Measurements from ENCODE around the gene ELAVL2.
A peak's percentile ranks its signal among the peaks of the same experiment; 100 is the strongest.

The ELAVL2 gene

DNA sequence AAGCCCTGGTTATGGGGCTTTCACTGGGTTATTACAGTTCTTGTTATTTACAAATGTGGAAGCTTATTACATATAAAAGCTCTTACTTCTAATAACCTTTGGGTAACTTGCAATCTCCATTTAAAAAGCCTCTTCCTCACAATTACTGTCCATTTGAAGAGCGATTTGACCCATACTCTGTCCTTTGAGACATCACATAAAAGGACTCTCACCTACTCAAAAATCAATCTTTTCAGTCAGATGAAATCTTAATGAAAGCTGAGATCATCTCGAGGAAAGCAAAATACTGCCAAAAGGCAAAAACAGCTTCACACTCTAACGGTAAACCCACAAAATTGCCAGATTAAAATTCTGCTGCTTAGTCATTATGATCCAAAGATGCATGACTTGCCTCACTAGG, 29.8 kb downstream of the ELAVL2 start:
- Histone ChIP-seq H3K4me1 (ENCODE audit: control insufficient read depth, insufficient read depth, low read depth, low read length) (no peaks in the 10 kb centered on the region), H3K36me3 (ENCODE audit: control insufficient read depth in 1 of 2, insufficient read depth in 2 of 2, low read depth in 1 of 2, low read length in 2 of 2) (no peaks in the 10 kb centered on the region), H3K27me3 (ENCODE audit: control insufficient read depth in 1 of 2, insufficient read depth in 1 of 2, low read length in 2 of 2) (no peaks in the 10 kb centered on the region), H3K18ac (ENCODE audit: low read depth in 1 of 2, low read length in 2 of 2) (no peak overlapping the region), H2AFZ (ENCODE audit: low read depth, low read length) (no peak overlapping the region), H3K23ac (ENCODE audit: low read length in 2 of 2) (no peak overlapping the region), H3K4me3 (ENCODE audit: insufficient read depth in 1 of 2, low read depth in 1 of 2, low read length in 2 of 2) (no peak overlapping the region), H2BK5ac (ENCODE audit: low read depth, low read length, poor library complexity, severe bottlenecking) (no peak overlapping the region), H2BK12ac (ENCODE audit: low read length in 2 of 2) (no peak overlapping the region), H3K4ac (ENCODE audit: low read depth in 1 of 2, low read length in 2 of 2) (no peak overlapping the region), H3K14ac (ENCODE audit: low read length in 2 of 2) (no peak overlapping the region), H4K8ac (ENCODE audit: low read length) (no peak overlapping the region), H2BK15ac (ENCODE audit: low read depth, poor library complexity, severe bottlenecking) (no peak overlapping the region), H4K91ac (ENCODE audit: low read length) (no peak overlapping the region), H3K4me2 (ENCODE audit: low read length, poor library complexity, severe bottlenecking) (no peak overlapping the region), H2BK120ac (ENCODE audit: low read depth, low read length) (no peak overlapping the region), H2AK5ac (ENCODE audit: low read length, severe bottlenecking) (no peak overlapping the region), H3K27ac (ENCODE audit: low read length, poor library complexity, severe bottlenecking) (no peak overlapping the region), H3K9ac (ENCODE audit: low read length) (no peak overlapping the region), H3K9me3 (ENCODE audit: control insufficient read depth, low read length) (peaks cover 5% of the 10 kb centered on the region), H3K79me1 (replicated peaks; ENCODE audit: low read length, poor library complexity, severe bottlenecking) (no peaks in the 10 kb centered on the region)
- WGBS = 91% methylated on average over 3 of the region's 3 CpGs
- no peak for DNase-seq

DNA sequence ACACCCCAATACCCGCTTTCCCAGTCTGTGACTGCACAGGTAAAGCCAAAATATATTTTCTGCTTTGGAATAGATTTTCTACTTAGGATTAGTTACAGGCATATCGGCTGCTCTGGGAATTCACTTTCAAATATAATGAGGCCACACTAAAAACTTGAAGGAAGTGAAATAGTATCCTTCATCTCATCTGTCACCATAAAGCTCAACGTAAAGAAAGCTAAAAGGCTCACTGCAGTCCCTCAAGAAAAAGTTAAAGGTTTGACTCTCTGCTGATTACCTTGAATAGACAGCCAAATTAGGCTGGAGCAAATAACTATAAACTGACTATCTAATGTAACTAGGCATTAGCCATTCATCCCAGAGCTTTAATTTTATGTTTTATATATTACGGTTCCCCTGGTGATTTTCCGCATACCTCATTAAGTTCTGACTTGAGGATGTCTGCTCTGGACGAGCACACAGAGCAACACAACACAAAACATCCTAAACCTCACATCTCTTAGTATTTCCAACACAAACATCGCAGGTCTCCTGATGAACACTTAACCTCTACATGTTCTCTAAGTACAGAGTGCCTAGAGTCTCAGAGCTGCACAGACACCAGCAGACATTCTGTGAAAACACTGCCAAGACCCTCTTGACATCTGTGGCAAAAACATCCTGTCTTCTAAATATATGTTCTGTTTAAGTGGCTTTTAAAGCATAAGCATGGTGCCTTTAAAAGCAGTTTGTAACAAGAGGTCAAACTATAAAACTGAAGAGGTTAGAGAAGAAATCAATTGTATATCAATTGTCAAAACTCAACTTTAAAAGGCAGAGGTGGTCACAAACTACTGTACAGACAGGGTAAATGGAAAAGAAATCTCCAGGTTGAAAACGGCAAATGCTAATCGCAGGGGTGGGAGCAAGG, 35.4 kb downstream of the ELAVL2 start:
- Histone ChIP-seq H2BK5ac (ENCODE audit: low read depth, low read length, poor library complexity, severe bottlenecking) (no peak overlapping the region), H3K4me3 (ENCODE audit: insufficient read depth in 1 of 2, low read depth in 1 of 2, low read length in 2 of 2) (no peak overlapping the region), H3K27ac (ENCODE audit: low read length, poor library complexity, severe bottlenecking) (no peak overlapping the region), H3K9me3 (ENCODE audit: control insufficient read depth, low read length) (no peaks in the 10 kb centered on the region), H2BK15ac (ENCODE audit: low read depth, poor library complexity, severe bottlenecking) (no peak overlapping the region), H2AK5ac (ENCODE audit: low read length, severe bottlenecking) (no peak overlapping the region), H3K27me3 (ENCODE audit: control insufficient read depth in 1 of 2, insufficient read depth in 1 of 2, low read length in 2 of 2) (no peaks in the 10 kb centered on the region), H3K4me1 (ENCODE audit: control insufficient read depth, insufficient read depth, low read depth, low read length) (no peaks in the 10 kb centered on the region), H2BK120ac (ENCODE audit: low read depth, low read length) (no peak overlapping the region), H2BK12ac (ENCODE audit: low read length in 2 of 2) (no peak overlapping the region), H4K91ac (ENCODE audit: low read length) (no peak overlapping the region), H3K14ac (ENCODE audit: low read length in 2 of 2) (no peak overlapping the region), H4K8ac (ENCODE audit: low read length) (no peak overlapping the region), H3K4ac (ENCODE audit: low read depth in 1 of 2, low read length in 2 of 2) (no peak overlapping the region), H3K23ac (ENCODE audit: low read length in 2 of 2) (no peak overlapping the region), H2AFZ (ENCODE audit: low read depth, low read length) (no peak overlapping the region), H3K9ac (ENCODE audit: low read length) (no peak overlapping the region), H3K18ac (ENCODE audit: low read depth in 1 of 2, low read length in 2 of 2) (no peak overlapping the region), H3K4me2 (ENCODE audit: low read length, poor library complexity, severe bottlenecking) (no peak overlapping the region), H3K79me1 (replicated peaks; ENCODE audit: low read length, poor library complexity, severe bottlenecking) (no peaks in the 10 kb centered on the region), H3K36me3 (ENCODE audit: control insufficient read depth in 1 of 2, insufficient read depth in 2 of 2, low read depth in 1 of 2, low read length in 2 of 2) (no peaks in the 10 kb centered on the region)
- WGBS = 30% methylated on average over 8 of the region's 9 CpGs
- DNase-seq = peak; percentile 17

DNA sequence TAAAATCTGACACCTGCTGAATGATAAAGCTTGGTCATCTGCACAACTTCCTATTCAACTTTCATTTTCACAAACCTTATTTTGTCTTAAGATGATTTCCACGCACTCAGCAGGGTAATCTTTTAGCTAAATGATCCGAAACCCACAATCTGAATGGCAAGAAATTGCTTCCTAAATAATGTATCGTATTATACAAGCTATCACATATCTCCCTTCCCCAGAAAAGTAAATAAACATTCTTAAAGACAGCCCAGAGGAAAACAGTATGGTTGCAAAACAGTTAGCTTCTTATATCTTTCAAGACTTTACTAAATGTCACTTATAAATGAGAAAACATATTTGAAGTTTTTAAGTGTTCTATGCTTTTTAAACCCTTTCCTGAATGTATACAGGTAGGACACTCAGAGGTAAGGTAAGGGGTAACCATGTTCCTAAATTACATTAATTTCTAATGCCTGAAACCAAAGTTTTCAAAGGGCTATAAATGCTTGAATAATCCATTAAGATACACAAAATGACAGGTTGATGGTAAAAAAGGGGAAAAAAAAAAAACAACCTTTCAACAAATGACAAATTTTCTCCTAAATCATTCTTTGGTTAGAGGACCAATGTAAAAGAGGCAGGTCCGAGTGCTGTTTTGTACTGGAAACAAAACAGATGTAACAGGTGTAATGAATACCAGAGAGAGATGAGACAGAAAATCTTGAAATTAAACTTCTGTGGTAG, 36.3 kb downstream of the ELAVL2 start:
- no peak overlapping the region for H4K8ac ChIP-seq (ENCODE audit: low read length)
- no peak overlapping the region for H3K18ac ChIP-seq (ENCODE audit: low read depth in 1 of 2, low read length in 2 of 2)
- no peak overlapping the region for H4K91ac ChIP-seq (ENCODE audit: low read length)
- H2AFZ ChIP-seq (ENCODE audit: low read depth, low read length) = no peak overlapping the region
- no peak overlapping the region for H3K9ac ChIP-seq (ENCODE audit: low read length)
- H3K4me1 ChIP-seq (ENCODE audit: control insufficient read depth, insufficient read depth, low read depth, low read length) = no peaks in the 10 kb centered on the region
- no peak for DNase-seq
- H3K4me3 ChIP-seq (ENCODE audit: insufficient read depth in 1 of 2, low read depth in 1 of 2, low read length in 2 of 2) = no peak overlapping the region
- H3K79me1 ChIP-seq (replicated peaks; ENCODE audit: low read length, poor library complexity, severe bottlenecking) = no peaks in the 10 kb centered on the region
- no peak overlapping the region for H3K4me2 ChIP-seq (ENCODE audit: low read length, poor library complexity, severe bottlenecking)
- no peak overlapping the region for H3K14ac ChIP-seq (ENCODE audit: low read length in 2 of 2)
- no peak overlapping the region for H2BK120ac ChIP-seq (ENCODE audit: low read depth, low read length)
- no peaks in the 10 kb centered on the region for H3K27me3 ChIP-seq (ENCODE audit: control insufficient read depth in 1 of 2, insufficient read depth in 1 of 2, low read length in 2 of 2)
- H3K4ac ChIP-seq (ENCODE audit: low read depth in 1 of 2, low read length in 2 of 2) = no peak overlapping the region
- no peak overlapping the region for H3K23ac ChIP-seq (ENCODE audit: low read length in 2 of 2)
- 78% methylated on average over 4 of the region's 4 CpGs for WGBS
- no peak overlapping the region for H2BK5ac ChIP-seq (ENCODE audit: low read depth, low read length, poor library complexity, severe bottlenecking)
- H2BK15ac ChIP-seq (ENCODE audit: low read depth, poor library complexity, severe bottlenecking) = no peak overlapping the region
- H2BK12ac ChIP-seq (ENCODE audit: low read length in 2 of 2) = no peak overlapping the region
- no peaks in the 10 kb centered on the region for H3K36me3 ChIP-seq (ENCODE audit: control insufficient read depth in 1 of 2, insufficient read depth in 2 of 2, low read depth in 1 of 2, low read length in 2 of 2)
- no peak overlapping the region for H2AK5ac ChIP-seq (ENCODE audit: low read length, severe bottlenecking)
- H3K9me3 ChIP-seq (ENCODE audit: control insufficient read depth, low read length) = no peaks in the 10 kb centered on the region
- H3K27ac ChIP-seq (ENCODE audit: low read length, poor library complexity, severe bottlenecking) = no peak overlapping the region

- no peak overlapping the region for H2AFZ ChIP-seq (ENCODE audit: low read depth, low read length)
- H3K9me3 ChIP-seq (ENCODE audit: control insufficient read depth, low read length) = no peaks in the 10 kb centered on the region
- H3K14ac ChIP-seq (ENCODE audit: low read length in 2 of 2) = no peak overlapping the region
- no peak overlapping the region for H3K4me3 ChIP-seq (ENCODE audit: insufficient read depth in 1 of 2, low read depth in 1 of 2, low read length in 2 of 2)
- no peak overlapping the region for H3K27ac ChIP-seq (ENCODE audit: low read length, poor library complexity, severe bottlenecking)
- no peak overlapping the region for H3K18ac ChIP-seq (ENCODE audit: low read depth in 1 of 2, low read length in 2 of 2)
- no peak overlapping the region for H4K91ac ChIP-seq (ENCODE audit: low read length)
- no peak overlapping the region for H3K9ac ChIP-seq (ENCODE audit: low read length)
- H4K8ac ChIP-seq (ENCODE audit: low read length) = no peak overlapping the region
- no peak overlapping the region for H2BK5ac ChIP-seq (ENCODE audit: low read depth, low read length, poor library complexity, severe bottlenecking)
- H2BK15ac ChIP-seq (ENCODE audit: low read depth, poor library complexity, severe bottlenecking) = no peak overlapping the region
- no peak overlapping the region for H2BK12ac ChIP-seq (ENCODE audit: low read length in 2 of 2)
- no peak overlapping the region for H3K4ac ChIP-seq (ENCODE audit: low read depth in 1 of 2, low read length in 2 of 2)
- 100% methylated on average over 1 of the region's 1 CpG for WGBS
- H2AK5ac ChIP-seq (ENCODE audit: low read length, severe bottlenecking) = no peak overlapping the region
- no peaks in the 10 kb centered on the region for H3K36me3 ChIP-seq (ENCODE audit: control insufficient read depth in 1 of 2, insufficient read depth in 2 of 2, low read depth in 1 of 2, low read length in 2 of 2)
- no peak overlapping the region for H2BK120ac ChIP-seq (ENCODE audit: low read depth, low read length)
- no peak for DNase-seq
- no peaks in the 10 kb centered on the region for H3K27me3 ChIP-seq (ENCODE audit: control insufficient read depth in 1 of 2, insufficient read depth in 1 of 2, low read length in 2 of 2)
- H3K4me2 ChIP-seq (ENCODE audit: low read length, poor library complexity, severe bottlenecking) = no peak overlapping the region
- no peaks in the 10 kb centered on the region for H3K79me1 ChIP-seq (replicated peaks; ENCODE audit: low read length, poor library complexity, severe bottlenecking)
- no peak overlapping the region for H3K23ac ChIP-seq (ENCODE audit: low read length in 2 of 2)
- H3K4me1 ChIP-seq (ENCODE audit: control insufficient read depth, insufficient read depth, low read depth, low read length) = no peaks in the 10 kb centered on the region
These were observed 41.1 kb downstream of the ELAVL2 start for GRCh38 chr9:23784962-23785361.
